Cerebellar cortex (tissue), 1 donor: ENCODE measurements around the gene PHOX2B.
"Not testable (repeated sequence)": the region's sequence is repeated elsewhere in the genome, so short reads cannot be mapped to it uniquely, and the experiment has no call there.

ENCODE experiments used
- DNase-seq: peaks from one replicate; pipeline ENCODE4 v3.0.0-alpha.2; 2015; ENCODE audit warnings: low spot score

The PHOX2B gene

DNA sequence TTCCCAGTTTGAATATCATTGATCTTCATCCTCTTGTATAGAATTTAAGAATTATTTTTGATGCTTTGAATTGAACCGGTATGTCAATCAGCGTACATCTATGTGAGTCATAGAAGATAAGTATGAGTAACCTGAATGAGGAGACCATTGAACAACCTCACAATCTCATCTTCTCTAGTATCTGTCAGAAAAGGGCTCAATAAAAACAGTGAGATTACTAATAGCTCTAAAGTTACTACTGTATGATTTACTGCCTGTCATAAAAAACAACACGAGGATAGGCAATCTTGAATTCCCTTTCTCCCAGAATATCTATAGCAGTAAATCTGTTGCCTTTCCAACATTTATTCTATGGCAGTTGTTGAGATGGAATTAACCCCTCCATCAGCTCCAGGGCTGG lies 36.1 kb downstream of the PHOX2B start:
- DNase-seq: no peak

- DNase-seq: not testable (repeated sequence)
These were observed 36.9 kb downstream of the PHOX2B start for GRCh38 chr4:41711654-41712053.

- no peak for DNase-seq
These were observed 38.6 kb downstream of the PHOX2B start for GRCh38 chr4:41709844-41710481.

- DNase-seq: no peak
These were observed 44.7 kb downstream of the PHOX2B start for GRCh38 chr4:41703785-41704184.

- DNase-seq: no peak
These were observed 45.8 kb downstream of the PHOX2B start for GRCh38 chr4:41702770-41703169.

DNA sequence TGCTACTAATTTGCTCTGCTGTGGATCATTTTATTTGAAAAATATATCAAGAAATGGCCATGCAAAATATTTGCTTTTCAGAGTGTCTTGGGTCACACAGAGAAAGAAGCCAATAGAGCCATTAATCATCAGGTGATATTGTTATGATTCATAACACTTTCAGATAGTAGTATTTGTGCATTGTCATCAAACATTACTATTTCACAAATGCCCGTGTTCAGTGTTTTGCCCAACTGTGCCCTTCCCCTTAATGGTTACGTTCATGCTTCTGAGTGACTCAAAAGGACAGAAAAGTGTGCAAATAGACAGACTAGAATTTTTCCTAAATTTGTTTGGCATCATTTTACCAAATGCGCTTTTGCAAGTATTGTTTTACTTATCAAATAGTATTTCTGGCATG lies 46.5 kb downstream of the PHOX2B start:
- no peak for DNase-seq

GRCh38 chr4:41696763-41697162 lies 51.8 kb downstream of the PHOX2B start:
- no peak for DNase-seq

DNA sequence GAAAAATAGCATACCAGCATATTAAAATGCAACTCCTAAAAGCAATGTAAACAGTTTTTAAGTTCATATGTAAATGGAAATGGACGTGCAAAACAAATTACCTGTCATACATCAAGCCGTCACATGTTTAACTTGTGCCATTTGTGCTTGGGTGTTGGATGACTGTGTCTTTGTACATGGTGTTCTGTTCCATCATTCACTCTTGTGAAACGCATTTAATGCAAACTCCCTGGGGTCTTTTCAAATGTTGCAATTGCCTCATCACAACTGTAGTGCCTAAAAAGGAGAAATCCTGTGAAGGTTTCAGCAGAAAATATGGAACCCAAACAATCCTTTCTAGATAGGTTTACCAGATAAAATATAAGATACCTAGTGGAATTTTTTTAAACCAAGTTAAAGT lies 52.4 kb downstream of the PHOX2B start:
- no peak for DNase-seq
